Fibroblast of pulmonary artery (primary cell): ENCODE measurements around the gene ICE1.
"Not testable (repeated sequence)": the region's sequence is repeated elsewhere in the genome, so short reads cannot be mapped to it uniquely, and the experiment has no call there.

Experiments used
- DNase-seq: peaks from one replicate; pipeline ENCODE4 v3.0.0-alpha.2; 2010; ENCODE audit warnings: low read depth
- H3K4me3 ChIP-seq: replicated peaks from 2 replicates; pipeline ENCODE4 v1.5.1; 2011; ENCODE audit warnings: low read depth, mild to moderate bottlenecking, control low read depth, low read length, moderate library complexity
- CTCF ChIP-seq: IDR thresholded peaks from 2 replicates; pipeline ENCODE4 v1.5.1; 2011; ENCODE audit warnings: mild to moderate bottlenecking, control low read depth, low read length, inconsistent platforms; ENCODE audit errors: missing control alignments

ICE1 gene

DNA sequence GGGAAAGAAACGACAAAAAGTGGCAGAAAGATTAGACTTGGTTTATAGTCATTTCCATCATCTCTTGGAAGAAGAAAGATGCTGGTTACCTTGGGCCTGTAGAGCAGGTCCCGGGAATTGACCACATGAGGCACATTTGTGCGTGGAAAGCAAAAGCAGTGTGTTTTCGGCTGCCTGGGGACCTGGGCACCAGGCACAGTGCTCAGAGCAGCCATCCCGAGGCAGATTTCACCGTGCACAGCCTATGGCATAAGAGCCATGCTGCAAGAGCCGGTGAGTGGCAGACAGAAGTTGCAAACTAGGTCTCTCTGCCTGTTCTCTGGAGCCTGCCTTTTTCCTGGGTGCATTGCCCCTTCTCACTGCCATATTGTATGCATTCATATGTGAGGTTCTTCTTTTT, 77.0 kb downstream of the ICE1 start:
- H3K4me3 ChIP-seq = no peak overlapping the region
- DNase-seq = no peak
- no peak for TF ChIP-seq CTCF

DNA sequence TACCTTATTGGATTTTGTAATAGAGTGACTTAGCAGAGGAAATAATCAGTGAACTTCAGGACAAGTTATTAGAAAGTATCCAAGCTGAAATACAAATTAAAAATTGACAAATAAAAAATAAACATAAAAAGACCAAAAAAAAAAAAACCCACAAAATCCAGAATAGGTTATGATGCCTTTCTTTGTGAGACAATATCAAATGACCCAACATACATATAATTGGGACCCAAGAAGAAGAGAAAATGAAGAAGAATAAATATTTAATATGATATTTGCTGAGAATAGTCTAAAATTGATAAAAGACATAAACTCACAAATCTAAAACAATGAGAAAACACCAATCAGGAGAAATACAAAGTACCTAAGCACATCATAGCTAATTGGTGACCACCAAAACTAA, 81.8 kb downstream of the ICE1 start:
- DNase-seq = no peak
- TF ChIP-seq CTCF = no peak
- H3K4me3 ChIP-seq = no peak overlapping the region

DNA sequence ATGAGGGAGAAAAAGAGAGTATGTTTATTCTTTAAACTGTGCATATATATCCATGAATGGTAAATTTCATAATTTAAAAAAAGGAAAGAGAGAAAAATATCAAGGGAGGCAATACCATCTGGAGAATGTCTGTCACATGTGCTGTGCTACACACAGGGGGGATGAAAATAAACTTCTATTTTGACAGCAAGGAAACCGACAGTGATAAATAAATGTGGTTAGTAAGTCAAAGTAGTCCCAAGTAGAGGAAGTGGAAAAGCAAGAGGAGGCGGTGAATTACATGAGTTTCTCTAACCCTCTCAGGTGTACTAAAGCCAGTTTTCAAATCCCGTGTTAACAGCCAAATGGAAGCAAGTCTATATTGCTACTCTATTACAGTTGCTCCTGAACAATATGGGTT, 83.3 kb downstream of the ICE1 start:
- DNase-seq = no peak
- TF ChIP-seq CTCF = no peak
- no peak overlapping the region for H3K4me3 ChIP-seq

- DNase-seq = no peak
- TF ChIP-seq CTCF = no peak
- no peak overlapping the region for H3K4me3 ChIP-seq
These were observed 85.9 kb downstream of the ICE1 start for GRCh38 chr5:5508391-5508790.

GRCh38 chr5:5511904-5512416, 89.5 kb downstream of the ICE1 start:
- no peak overlapping the region for H3K4me3 ChIP-seq
- no peak for TF ChIP-seq CTCF
- DNase-seq = no peak

GRCh38 chr5:5512543-5512942, 90.1 kb downstream of the ICE1 start:
- no peak for TF ChIP-seq CTCF
- no peak for DNase-seq
- H3K4me3 ChIP-seq = no peak overlapping the region

GRCh38 chr5:5520622-5521021, 98.1 kb downstream of the ICE1 start:
- H3K4me3 ChIP-seq, DNase-seq: not testable (repeated sequence)
